HG03575 (cell line): ENCODE measurements around the gene CLIC5.

Experiments
- ATAC-seq: cut with Tn5 transposase; IDR thresholded peaks from one replicate; pipeline ENCODE4 v1.9.1; 2021; ENCODE audit not compliant: unreplicated experiment, insufficient number of reproducible peaks, low FRiP score; ENCODE audit errors: extremely low read depth

The CLIC5 gene

DNA sequence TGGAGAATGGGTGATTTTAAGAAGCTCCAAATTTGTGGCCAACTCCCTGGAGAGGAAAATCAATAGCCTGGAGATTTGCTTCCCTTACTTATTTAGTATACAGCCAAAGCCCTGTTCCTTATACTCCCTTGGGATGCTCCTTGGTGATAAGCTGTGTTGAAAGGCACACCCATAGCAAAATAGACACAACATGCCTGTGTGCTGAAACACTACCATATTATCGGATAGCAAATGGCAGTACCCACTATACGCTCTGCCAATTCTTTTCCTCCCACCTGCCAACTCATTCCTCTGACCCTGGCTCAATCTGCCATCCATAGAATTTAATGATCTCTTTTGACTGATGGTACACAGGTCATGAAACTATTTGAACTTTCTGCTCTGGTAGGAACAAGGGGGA, 98.2 kb downstream of the CLIC5 start:
- ATAC-seq: no peak

- ATAC-seq: no peak
These were observed 99.0 kb downstream of the CLIC5 start for GRCh38 chr6:45916692-45917091.

GRCh38 chr6:45915780-45916468, 99.7 kb downstream of the CLIC5 start:
- ATAC-seq: no peak

GRCh38 chr6:45911691-45912090, 104.0 kb downstream of the CLIC5 start:
- ATAC-seq: no peak

- ATAC-seq: no peak
These were observed 111.7 kb downstream of the CLIC5 start for GRCh38 chr6:45903959-45904358.

- no peak for ATAC-seq
These were observed 112.7 kb downstream of the CLIC5 start for GRCh38 chr6:45902984-45903383.

GRCh38 chr6:45901767-45902650, 113.7 kb downstream of the CLIC5 start:
- ATAC-seq: no peak

DNA sequence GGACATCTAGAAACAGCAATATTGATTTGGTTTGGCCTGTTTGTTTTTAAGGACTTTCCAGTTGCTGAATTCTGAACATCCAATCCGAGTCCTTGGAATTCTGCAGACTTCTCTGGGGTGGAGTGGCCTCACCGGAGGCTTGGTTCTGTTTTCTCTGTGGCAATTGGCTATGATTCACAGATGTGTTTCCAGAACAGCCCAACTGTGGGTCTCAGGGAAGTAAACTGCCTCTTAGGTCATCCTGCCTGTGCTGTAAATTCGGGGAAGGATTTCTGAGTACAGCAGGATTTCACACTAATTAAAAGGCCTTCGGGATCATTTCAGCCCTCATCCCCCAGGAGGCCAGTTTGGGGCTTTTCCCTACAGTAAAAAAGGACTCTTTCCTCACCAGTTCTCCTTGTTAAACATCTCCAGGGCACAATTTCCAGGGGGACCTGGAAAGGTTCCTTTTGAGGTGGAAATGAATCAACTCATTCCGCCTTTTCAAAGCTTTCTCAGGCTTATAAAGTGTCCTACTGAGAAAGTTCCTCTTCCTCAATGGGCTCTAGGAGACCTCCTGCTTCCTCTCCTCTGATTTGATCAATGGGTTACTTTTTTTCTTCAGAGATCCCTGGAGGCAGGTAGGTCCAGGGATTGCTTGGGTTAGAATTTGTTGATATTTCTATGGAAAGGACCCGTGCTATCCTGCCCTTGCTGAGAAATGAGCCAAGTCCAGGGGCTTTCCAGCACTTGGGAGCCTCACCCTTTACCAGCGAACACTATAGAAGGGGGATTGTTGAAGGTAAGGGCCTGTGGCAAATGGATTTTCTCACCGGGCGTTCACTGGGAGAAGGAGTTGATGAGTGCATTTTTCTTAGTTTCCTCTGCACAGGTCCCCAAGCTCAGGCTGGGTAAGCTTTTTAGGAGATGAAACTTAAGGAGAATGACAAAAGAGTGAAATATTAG, 114.6 kb downstream of the CLIC5 start:
- no peak for ATAC-seq

DNA sequence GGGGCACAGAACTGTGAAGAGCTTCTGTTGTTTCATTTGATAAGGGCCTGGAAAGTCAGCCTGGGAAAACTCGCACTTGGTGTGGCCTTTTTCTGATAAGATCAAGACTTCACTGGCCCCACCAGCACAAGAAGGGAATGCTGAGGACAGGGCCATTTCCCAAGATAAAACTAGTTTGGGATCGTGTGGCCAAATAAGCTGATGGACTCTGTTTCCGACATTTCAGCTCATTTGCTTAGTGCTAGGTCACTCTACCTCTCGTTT, 116.0 kb downstream of the CLIC5 start:
- no peak for ATAC-seq

- no peak for ATAC-seq
These were observed 116.5 kb downstream of the CLIC5 start for GRCh38 chr6:45898941-45899682.

DNA sequence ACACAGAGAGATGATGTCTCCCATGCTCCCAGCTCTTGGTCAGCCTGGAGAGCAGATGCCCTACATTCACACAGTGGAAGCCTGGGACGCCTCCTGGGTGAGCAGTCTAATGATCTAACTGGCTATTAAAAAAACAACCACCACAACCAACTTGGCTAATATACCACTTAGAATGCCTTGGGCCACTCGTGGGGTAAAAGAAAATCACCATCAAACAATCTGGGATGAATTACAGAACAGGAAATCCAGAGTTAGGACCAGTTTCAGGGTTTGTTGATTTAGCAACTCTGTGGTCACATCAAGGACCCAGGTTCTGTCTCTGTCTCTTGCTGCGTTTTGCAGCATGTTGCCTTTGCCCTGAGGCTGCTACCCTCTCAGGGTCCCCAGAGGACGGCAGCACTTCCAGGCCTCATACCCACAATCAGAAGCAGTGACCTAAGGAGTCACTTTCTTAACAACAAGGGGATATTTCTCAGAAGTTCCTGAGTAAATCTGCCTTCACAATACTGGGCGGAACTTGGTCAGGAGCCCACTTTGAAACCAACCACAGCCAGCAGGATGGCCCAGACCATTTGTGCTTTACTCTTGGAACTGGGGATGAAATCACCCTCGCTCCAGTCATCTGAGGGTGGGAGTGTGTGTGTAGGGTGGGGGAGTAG, 118.7 kb downstream of the CLIC5 start:
- no peak for ATAC-seq

- no peak for ATAC-seq
These were observed 120.1 kb downstream of the CLIC5 start for GRCh38 chr6:45895569-45895968.

DNA sequence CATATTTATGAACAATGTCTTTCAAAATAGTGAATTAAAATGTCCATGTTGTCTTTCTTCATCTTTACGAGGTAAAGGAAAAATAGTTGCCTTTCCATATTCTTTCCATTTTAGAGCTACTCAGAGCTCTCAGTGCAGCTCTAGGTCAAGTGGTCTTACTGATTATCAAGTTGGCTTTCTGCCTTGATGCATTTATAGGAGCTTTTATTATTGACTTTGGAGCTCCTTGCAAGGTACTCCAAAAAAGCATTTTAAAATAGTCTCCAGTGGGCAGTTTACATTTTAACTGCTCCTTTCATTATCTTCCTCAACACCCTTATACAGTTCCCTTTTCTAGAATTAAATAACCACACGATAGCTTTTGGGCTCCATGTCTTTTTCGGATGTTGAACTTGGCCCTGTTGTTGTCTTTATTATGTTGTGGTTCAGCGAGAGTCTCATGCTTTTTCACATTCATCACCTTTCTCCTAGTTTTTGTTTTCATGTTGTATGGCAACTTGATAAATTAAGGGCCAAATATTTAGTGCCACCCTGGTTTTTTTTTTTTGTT, 122.9 kb downstream of the CLIC5 start:
- no peak for ATAC-seq

DNA sequence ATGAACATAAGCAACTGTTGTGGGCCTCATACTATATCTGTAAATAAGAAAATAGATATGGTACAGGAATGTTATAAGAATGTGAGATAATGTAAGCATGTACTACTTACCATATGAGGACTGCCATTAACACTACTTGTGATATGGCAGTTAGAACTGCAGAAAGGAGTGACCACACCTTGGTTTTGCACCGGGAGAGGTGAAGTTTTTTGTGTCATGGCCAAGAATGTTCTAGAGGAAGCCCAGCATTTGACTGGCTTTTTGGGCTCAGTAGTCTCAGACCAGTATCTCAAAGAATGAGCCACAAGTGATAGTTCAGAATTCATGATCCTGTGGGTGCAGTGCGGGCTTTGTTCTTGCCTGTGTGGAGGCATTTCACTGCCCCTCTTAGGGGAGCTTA, 123.5 kb downstream of the CLIC5 start:
- no peak for ATAC-seq

DNA sequence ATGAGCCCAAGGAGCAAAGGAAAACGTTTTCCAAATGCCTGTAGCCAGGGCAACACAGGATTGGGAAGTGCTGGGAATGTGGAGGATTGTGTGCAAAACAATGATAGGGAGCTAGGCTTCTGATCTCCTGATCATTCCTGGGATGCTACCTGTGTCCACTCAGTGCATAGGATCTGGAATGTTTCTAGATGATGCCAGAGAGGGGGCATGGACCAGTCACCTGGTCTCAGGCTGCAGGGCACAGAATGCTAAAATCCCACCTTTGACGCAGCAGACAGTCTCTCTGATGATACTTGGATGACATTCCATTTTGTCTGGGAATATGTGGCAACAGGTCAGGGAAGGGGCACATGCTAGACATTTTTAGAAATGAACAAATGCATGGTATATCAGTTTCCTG, 128.9 kb downstream of the CLIC5 start:
- no peak for ATAC-seq

DNA sequence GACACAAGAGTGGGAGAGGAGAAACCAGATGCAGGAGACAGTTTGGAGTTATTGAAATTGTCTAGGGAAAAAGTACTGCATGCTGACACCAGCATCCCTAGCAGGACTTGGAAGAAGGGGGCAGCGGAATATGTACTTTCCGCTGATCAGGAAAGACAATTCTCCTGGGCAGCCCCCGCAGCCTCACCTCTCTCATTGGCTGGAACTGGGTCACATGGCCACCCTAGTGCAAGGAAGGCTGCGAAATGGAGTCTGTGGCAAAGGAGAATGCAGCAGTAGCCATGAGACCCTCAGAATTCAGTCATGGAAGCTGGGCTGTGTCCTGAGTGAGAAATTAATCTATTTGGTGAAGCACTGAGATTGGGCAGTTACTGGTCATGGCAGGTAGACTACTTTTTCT, 131.3 kb downstream of the CLIC5 start:
- no peak for ATAC-seq

DNA sequence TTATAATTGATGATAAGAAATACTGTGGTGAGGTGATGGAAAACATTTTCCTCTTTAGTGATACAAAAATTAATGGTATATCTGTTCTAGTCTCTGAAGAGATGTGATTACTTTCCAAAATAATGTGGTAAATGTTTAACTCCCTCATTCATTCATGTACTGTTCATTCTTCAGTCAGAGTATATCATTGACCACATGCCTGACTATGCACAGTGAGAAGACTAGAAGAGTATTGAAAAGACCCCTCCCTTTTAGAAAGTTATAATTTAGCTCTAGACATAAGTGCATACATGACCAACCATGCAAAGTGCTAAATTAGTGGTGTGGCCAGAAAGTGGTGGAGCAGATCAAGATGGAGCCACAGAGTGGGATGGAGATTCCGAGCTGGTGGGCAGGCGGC, 133.0 kb downstream of the CLIC5 start:
- ATAC-seq: no peak

GRCh38 chr6:45881705-45882467, 133.8 kb downstream of the CLIC5 start:
- ATAC-seq: no peak
